M059J (cell line): ENCODE measurements around the gene PDXP. TPM values are rescaled to one million over a fixed set of nuclear protein-coding genes. Genes with fewer than 3 reads are reported as not detected.

Experiments used
- DNase-seq: peaks from one replicate; pipeline ENCODE4 v3.0.0-alpha.2; 2012; ENCODE audit warnings: low read depth
- total RNA-seq: library from RNA; depleted of rRNA; stranded (reverse); fragments of >200 nt; shearing (Covaris generic); gene quantifications from 2 replicates; pipeline ENCODE4 v1.2.3, GENCODE V29; 2014; rRNA removed

The PDXP gene
- total RNA-seq, 1 experiment from 2014 or later, result 32.6 TPM

DNA sequence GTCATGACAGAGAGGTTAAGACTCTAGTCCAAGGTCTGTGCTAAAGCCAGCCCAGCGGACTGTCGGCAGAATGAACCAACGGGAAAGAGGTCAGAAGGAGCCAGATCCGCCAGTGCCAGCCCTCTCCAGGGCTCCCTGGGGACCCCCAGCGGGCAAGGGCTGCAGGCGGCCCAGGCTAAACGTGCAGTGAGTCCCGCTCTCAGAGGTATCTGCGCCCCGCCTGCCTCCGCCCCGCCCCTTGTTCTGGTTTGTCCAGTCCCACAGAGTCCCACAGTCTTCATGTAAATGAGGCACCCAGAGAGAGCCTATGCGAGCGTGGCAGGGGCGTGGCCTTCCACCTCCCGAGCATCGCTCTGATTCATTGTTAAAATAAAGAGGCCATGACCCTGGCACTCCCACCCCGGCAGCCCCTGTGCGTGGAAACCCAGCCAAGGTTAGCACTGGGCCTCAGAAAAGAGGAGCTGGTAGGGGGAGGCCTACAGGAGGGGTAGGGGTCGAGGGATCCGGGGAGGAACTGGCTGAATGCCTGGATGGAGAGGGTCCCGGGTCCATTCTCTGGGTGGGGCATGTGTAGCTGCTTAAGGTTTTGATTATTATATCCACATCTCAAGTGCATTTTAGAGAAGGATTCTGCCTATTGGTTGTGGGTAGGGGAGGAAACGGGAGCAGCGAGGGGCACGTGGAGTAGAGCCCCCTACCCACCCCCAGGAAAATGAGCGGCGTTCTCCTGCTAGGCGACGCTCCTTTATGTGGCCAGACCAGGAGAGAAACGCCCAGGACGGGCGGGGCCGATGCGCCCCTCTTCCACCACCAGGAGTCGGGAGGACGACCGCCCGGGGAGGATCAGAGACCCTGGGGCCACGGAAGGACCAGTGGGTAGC is 38.4 kb downstream of the PDXP start, which contains the start of gene TRIOBP:
TSS of gene TRIOBP (plus strand) at position 392 of the 881 bp plus-strand sequence. CDS start 4,318 bp downstream, outside the sequence.
- peak; percentile 88 for DNase-seq

DNA sequence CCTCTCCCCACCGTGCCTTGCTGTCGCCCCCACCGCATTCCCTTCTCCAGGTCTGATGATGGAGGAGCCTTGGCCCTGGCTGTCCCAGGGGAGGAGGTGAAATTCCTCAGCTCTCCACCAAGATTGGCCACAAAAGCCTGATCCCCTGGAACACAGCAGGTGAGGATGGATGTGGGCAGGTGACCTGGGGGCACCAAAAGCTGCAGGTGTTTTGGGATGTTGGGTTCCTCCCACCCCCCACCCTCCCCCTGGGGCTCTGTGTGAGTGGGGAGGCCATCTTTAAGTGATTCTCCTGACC is 39.0 kb downstream of the PDXP start:
- DNase-seq, result no peak

DNA sequence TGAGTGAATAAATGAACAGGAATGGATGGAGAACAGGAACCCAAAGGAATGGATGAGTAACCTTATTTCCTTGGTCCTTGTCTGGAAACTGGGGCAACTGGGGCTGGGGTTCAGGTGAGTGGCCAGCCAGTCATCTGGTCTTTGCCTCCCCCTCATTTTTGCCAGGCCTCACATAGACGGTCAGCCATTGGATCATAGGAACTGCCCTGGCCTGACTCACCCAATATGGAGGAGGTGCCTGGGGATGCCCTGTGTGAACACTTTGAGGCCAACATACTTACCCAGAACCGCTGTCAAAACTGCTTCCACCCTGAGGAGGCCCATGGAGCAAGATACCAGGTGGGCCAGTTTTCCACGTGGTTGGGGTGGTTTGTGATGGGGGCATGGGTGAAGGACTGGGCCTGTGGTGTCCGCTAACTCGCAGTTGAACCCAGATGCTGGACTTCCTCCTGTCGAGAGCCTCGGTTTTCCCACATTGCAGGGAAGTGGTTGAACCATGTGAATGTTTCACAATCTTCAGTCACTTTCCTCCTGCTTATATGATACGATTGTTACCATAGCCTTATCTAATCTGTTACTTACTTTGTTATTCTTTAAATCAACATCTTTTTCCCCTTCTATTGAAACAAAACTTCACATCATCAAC is 42.7 kb downstream of the PDXP start:
- DNase-seq, result no peak

DNA sequence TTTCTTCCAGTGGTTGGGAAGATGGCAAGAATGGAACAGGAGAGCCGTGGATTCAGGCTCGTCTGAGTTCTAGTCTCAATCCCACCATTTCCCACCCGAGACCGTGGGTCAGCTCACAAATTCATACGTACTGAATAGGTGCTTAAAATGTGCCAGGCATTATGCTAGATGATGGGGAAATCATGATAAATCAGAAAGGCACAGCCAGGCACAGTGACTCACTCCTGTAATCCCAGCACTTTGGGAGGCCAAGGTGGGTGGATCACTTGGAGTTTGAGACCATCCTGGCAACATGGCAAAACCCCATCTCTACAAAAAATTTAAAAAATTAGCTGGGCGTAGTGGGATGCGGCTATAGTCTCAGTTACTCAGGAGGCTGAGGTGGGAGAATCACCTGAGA is 45.4 kb downstream of the PDXP start:
- DNase-seq, result no peak

DNA sequence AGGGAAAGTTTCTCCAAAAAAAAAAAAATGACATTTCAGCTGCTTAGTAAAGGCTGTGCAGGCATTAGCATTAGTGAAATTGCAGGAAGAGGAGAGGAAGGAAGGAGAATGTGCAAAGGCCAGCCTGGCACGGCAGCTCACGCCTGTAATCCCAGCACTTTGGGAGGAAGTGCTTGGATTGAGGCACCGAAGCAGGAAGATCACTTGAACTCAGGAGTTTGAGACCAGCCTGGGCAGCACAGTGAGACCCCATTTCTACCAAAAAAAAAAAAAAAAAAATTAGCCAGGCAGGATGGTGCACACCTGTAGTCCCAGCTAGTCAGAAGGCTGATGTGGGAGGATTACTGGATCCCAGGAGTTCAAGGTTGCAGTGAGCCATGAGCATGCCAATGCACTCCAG is 46.1 kb downstream of the PDXP start:
- no peak for DNase-seq

DNA sequence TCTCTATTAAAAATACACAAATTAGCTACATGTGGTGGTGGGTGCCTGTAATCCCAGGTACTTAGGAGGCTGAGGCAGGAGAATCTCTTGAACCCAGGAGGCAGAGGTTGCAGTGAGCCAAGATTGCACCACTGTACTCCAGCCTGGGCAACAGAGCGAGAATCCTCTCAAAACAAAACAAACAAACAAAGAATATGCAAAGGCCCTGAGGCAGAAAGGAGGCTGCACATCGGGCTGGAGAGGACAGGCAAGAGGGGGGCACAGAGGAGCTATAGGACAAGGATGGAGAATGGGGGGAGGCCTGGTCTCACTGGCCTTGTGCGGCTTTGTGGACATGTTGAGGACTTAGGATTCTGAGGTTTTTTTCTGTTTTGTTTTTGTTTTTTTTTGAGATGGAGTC is 46.7 kb downstream of the PDXP start:
- no peak for DNase-seq

DNA sequence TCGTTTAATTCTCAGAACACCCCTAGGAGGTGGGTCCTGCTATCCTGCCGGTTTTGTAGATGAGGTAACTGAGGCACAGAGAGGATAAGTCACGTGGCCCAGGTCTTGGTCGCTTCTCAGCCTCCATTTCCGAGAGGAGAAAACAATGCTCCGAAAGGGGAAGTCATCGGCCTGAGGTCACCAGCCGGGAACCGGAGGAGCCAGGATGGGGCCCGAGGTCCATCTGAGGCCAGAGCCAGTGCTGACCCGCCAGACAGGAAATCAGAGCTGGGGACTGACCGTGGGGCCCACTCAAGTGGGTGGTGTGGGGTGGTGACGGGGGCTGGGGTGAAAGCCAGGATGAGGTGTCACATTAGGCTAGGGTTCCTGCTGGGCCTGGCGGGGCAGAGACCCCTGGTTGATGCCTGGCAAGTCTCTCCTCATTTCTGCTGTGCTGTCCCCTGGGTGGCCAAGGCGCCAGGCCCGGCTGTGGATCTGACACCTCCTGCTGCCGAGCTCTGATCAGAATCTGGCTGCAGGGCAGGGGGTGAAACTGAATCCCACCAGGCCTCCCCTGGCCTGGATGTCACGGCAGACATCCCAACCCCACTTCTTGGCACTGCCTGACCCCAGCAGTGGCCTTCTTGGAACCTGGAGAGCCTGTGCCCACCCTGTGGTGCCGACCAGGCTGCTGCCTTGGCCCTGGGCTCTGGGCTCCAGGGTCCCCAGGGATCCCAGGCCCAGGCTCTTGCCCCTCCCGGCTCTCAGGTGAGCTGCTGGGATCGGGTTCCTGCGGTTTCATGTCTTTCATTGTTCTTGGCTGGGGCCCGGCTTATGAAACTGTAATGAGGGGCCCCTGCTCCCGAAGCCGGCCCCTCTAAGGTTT is 50.3 kb downstream of the PDXP start:
- no peak for DNase-seq

DNA sequence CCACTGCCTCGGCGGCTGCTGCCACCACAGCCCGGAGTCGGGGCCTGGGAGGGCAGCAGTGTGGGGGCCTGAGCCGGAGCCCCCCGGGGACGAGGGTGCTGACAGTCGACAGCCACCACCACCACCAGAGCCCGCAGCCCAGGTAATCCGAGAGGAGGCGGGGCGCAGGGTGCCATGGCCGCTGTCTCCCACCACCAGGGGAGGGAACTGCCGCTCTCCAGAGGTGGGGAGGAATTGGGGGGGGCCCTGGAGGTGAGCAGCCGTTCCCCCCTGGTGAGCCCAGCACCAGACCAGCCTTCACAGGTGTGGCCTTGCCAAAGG is 50.9 kb downstream of the PDXP start:
- no peak for DNase-seq

DNA sequence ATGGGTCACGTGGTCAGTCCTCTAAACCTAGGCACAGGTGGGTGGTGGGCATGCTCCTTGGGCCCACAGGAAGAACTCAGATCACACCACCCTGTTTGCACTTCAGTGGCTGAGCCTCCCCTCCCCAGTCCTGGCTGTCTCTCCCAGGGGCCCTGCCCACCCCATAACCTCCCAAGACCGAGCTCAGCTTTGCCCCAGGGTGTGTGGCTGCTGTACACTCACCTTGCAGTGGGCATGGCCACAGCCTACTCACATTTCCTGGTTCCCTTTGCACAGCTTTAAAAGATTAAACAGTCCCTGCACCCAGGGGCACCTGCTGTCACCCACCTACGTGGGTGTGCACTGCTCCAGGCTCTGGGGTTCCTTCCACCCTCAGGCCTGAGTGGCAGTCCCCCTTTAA is 52.2 kb downstream of the PDXP start:
- peak; percentile 16 for DNase-seq

DNA sequence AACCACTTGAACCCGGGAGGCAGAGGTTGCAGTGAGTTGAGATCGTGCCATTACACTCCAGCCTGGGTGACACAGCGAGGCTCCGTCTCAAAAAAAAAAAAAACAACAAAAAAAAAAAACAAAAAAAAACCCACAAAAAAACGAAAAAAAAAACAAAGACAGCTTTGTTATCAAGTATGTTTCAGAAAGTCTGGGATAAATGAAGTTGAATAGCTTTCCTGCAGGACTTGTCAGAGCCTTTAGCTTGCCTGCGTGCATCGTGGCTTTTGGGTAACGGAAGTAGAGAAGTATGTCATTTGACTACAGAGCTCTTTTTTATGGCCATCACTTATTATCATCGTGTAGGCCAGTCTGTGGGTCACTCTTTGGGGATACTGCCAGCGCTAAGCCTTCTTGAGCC is 53.0 kb downstream of the PDXP start:
- DNase-seq, result no peak

DNA sequence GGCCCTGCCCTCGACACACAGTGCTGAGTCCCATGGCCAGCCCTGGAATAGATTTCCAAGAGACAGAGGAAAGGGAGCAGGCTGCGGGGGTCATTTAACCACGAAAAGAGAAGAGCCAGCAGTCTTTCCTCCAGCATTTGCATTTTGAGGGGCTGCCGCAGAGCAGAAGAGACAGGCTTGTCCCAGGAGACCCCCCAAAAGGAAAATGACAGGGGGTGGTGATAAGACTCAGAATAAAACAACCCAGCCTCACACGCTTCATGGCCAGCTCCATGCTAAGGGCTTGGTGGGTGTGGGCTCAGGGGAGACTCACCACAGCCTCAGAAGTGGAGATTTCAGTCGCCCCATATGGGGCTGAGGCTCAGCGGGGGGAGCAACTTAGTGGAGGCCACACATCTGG is 55.2 kb downstream of the PDXP start:
- DNase-seq, result no peak

DNA sequence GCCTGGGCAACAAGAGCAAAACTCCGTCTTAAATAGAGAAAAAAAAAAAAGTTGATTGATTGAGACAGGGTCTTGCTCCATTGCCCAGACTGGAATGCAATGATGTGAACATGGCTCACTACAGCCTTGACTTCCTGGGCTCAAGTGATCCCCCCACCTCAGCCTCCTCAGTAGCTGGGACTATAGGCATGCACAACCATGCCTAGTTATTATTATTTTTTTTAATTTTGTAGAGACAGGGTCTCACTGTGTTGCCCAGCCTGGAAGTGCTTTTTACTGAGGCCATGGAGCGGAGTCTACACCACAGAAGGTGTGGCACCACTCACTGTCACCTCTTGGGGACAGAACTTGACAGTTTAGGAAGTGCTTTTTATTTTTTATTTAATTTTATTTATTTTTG is 56.1 kb downstream of the PDXP start:
- no peak for DNase-seq

DNA sequence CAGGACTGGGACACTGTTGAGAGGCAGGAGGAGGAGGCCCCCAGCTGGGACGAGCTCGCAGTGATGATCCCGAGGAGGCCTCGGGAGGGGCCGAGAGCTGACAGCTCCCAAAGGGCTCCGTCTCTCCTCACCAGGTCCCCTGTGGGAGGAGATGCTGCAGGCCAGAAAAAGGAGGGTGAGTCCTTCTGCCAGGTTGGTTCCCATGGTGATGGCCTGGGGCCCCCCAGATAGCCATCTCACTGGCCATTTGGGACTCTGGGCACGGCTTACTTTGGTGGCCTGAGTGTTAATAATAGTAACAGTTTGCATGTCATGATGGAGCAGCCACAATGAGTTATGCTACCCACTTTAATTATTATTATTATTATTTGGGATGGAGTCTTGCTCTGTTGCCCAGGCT is 57.2 kb downstream of the PDXP start:
- no peak for DNase-seq

Other genes with a start within 250 kb of the PDXP start
- 0.76 and 3.1 TPM in 2 replicates for gene ELFN2, start 231.2 kb upstream of the PDXP start, total RNA-seq
- gene MFNG, start 172.3 kb upstream of the PDXP start, total RNA-seq, result 0.07 TPM in 1 of 2 replicates, not detected in the other
- 8.3 and 10.6 TPM in 2 replicates for gene CARD10, start 139.3 kb upstream of the PDXP start, total RNA-seq
- 44.3 and 51.7 TPM in 2 replicates for gene CDC42EP1, start 98.2 kb upstream of the PDXP start, total RNA-seq
- not detected in 2 replicates for gene LGALS2, start 78.6 kb upstream of the PDXP start, total RNA-seq
- 11.7 and 21.8 TPM in 2 replicates for gene GGA1, start 49.9 kb upstream of the PDXP start, total RNA-seq
- gene SH3BP1, start 19.1 kb upstream of the PDXP start, total RNA-seq, result 0.86 and 1.5 TPM in 2 replicates
- 2,501 and 2,563 TPM in 2 replicates for gene LGALS1, start 16.9 kb downstream of the PDXP start, total RNA-seq
- gene NOL12, start 27.6 kb downstream of the PDXP start, total RNA-seq, result 20.6 and 25.9 TPM in 2 replicates
- 42.5 and 68.1 TPM in 2 replicates for gene TRIOBP, start 38.3 kb downstream of the PDXP start, total RNA-seq
- 18.3 and 26.4 TPM in 2 replicates for gene GCAT, start 149.2 kb downstream of the PDXP start, total RNA-seq
- not detected in 2 replicates for gene GALR3, start 164.7 kb downstream of the PDXP start, total RNA-seq
- 17.0 and 20.6 TPM in 2 replicates for gene ANKRD54, start 185.6 kb downstream of the PDXP start, total RNA-seq
- gene EIF3L, start 190.7 kb downstream of the PDXP start, total RNA-seq, result 136 and 156 TPM in 2 replicates
- 7.1 and 13.7 TPM in 2 replicates for gene MICALL1, start 247.6 kb downstream of the PDXP start, total RNA-seq